GM19463 (cell line): ENCODE data around the gene FN1.
A peak's percentile ranks its signal among the peaks of the same experiment; 100 is the strongest.

ENCODE experiments used
- ATAC-seq: cut with Tn5 transposase; IDR thresholded peaks from one replicate; pipeline ENCODE4 v1.9.1; 2021; ENCODE audit warnings: mild to moderate bottlenecking, moderate library complexity; ENCODE audit not compliant: unreplicated experiment

The FN1 gene

DNA sequence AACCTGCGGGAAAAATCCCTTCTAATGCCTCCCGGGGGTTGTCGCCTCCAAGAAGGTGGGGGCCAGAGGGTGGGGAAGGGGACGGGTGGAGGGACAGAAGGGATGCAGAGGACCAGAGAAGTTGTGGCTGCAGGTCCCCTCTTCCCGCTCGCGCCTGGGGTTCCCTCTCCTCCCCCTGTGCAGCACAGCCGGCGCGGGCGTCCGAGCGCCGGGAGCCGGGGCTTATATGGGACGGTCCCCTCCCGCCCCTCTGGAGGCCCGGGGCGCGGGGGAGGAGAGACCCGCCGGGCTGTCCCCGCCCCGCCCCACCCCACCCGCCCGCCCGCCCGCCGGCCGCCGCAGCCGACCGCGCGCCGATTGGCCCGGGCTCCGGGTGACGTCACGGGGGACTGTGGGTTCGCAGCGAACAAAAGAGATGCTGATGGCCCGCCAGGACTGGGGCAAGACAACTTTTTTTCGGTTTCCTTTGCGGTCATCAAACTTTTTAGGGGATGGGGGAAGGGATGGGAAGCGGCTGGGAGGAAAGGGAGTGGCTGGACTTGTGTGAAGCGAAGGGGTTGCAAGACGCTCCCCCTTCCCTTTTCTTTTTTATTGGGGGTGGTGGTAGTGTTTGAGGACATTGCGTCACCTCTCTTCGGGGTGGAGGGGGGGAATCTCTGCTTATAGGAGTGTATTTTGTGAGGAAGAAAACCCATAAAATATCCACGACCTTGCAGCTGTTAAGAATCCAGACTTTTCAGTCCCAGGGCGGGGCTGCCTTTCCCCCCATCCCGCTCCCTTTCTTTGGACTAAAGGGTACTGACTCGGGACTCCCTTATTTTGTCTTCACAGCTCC lies at the start of gene FN1:
TSS of gene FN1 (minus strand) at position 199 of the 835 bp plus-strand sequence. CDS start 266 bp downstream, outside the sequence.
- ATAC-seq = peak; percentile 82

DNA sequence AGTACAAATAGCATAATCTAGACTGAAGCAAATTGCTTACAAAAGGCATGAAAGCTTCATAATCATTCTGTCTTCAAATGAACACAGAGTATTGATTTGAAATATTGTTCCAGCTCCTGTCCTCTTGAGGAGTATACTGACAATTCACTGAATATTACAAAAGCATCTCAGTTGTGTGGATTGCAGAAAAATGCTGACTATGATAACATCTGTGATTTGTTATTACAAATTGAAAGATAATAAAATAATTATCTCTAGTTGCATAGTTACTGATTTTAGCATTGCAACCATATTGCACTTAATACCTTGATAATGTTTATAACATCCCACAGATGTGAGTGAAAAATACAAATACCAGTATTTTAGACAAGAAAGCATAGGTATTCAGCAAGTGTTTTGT lies 49.2 kb upstream of the FN1 start:
- ATAC-seq = no peak

DNA sequence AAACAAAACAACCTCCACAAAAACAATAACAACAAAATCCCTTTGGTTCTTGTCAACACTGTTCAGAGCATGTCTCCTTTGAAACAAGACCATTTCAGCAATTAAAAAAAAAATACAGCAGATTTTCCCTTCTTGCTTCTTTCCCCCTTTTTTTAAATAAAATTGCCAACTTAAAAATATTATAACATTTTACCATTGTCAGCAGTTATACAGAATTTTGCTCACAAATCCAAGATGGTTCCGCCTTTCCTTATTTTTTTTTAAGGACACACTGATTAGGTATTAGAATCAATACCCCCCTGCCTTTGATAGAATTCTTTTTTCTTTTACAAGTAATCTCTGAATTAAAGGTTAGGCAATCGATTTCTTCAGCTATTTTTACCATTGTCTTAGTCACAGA lies 48.7 kb upstream of the FN1 start:
- ATAC-seq = no peak

DNA sequence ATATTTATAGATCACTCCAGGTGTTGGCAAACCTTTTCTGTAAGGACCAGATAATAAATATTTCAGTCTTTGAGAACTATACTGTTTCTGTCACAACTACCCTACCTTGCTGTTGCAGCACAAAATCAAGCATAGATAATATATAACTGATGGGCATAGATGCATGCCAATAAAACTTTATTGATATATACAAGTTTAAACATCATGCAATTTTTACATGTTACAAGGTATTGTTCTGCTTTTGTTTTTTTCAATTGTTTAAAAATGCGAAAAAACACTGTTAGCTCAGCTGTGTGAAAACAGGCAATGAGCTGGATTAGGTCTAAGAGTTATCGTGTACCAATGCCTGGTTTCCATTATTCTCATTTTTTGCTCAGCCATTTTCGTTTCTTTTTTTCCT lies 47.6 kb upstream of the FN1 start:
- ATAC-seq = no peak

DNA sequence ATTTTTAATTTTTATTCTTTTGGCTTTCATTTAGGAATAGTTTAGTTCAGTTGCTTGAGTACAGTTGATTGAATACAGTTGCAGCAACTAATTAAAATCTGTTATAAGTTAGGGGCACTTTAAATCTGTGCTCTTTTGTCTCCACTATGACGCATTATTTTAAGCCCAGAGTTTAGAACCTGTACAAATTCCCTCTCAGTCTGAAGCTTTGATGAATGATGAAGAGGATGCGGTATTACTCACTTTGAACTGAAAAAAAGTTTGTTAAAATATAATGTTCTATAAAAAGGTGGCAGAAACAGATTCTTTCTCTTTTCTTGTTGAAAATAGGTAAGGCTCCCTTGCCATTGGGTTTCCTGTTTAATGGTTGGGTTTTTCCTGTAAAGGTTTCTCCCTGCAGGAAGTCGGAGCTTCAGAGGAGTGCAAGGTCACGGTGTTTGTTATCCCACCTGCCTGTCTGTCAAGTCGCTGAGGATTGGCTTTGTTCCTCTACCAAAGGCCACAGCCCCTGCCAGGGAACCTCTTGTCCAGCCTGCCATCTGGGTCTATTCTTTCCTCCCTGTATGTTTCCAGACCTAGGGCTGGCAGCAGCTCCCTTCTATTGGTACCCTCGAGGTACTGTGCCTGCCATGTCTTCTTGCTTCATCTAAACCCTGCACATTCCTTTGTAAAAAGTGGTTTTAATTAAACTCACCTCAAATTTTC lies 43.8 kb upstream of the FN1 start:
- ATAC-seq = no peak

DNA sequence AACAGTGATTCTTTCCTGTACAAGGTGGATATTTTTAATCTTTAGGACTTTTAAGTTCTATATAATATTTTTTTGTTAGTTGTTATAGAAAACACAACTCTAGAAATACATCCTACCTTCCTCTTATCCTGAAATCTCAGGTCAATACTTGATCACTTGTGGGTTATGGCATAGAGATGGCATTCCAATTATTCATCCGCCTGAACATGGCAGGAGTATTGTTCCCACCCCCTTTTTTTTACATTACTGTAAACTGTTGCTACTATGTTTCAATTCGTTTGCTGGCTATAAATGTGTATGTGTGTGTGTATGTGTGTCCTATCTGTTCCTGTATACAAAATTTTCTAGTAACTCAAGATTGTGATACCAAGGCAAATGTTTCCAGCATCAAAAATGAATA lies 43.3 kb upstream of the FN1 start:
- ATAC-seq = no peak

DNA sequence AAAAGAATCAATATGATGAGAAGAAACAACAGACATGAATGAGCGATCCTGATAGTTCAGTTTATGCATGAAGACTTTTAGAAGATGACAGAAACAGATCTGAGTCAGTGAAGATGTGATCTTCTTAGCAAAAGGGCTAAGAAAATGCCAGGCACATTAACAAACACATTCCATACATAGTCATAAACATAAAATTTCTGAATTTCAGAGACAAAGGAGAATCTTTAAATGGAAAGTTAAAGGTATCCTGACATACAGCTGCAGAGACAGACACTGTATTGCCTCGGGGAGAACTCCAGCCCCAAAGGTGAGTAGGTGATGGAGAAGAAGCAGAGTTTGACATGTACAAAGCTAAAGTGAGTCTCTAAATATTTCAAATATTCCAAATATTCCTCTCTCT lies 40.6 kb upstream of the FN1 start:
- ATAC-seq = no peak

DNA sequence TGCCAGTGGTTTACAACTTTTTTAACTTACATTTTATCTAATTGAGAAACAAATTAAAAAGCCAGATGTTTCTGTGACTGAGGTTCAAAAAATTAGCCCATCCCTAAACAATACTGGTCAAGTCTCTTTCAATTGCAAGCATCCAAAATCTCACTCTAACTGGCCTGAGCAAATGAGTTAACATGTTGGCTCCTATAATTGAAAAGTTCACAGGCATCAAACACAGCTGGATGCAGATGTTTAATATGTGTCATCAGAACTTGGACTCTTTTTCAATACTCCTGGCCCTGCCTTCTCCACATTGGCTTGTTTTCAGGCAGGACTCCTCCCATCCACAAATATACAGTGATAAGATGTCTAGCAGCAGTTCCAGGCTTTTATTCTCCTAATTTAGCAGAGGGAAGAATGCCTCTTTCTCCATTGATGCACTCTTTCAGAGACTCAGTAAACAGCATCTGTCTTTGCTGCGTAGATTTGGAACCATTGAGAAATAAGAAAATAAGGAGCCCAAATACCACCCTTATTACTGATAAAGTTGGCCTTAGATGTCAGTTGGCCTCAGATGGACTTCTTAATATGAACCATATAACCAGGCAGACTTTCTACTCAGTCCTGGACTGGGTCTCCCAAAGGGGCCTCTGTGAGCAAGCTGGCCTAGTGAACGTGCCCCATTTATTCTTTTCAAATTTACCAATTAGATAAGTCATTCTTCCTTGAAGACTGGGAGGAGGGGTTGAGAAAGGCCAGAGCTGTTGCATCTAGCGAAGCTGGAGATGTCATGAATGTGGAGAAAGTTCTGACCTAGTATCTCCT lies 30.4 kb upstream of the FN1 start:
- no peak for ATAC-seq

DNA sequence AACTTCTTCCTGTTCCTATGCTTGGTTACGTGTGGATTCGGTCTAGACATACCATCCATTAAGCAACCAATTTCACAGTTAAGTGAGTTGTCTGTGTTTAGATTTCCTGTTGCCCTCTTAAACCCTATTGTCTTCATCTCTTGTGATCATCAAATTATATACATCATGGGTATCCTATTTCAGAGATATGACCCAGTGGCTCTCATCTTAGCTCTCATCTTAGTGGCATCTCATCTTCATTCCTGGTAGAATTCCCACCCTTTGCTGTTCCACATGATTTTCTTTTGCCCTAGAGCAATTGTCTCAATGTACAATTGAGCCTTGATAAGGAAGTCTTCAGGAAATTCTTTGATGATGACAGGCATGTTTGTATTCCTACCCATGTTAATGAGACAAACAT lies 29.4 kb upstream of the FN1 start:
- no peak for ATAC-seq

DNA sequence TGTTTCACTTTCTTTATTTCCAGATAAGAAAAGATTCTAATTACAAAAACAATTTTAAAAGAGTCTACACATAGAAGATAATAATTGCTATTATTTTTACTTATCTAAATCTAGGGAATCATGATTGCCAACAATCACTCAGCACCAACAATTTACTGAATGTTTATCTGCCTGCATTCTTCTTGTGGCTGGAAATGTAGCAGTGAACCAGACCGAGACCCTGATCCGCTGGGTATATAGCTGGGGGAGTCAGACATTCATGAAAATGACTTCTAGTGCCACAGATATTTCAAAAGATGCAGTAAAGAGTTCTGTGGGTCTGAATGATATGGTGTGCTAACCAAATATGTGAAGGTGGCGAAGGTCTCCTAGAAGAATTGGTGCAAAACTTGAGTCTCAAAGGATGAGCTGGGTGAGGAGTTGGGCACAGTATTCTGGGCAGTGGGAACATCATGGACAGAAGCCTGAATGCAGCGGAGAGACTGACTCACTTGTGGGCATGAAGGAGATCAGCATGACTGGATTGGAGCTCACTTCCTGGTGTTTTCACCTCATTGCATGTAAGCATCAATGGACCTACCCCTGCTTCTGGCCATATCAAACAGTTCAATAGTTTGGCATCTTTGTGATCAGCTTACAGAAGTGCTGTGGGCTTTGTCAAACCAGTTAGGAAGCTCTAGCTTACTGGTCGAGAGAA lies 26.1 kb upstream of the FN1 start:
- no peak for ATAC-seq

DNA sequence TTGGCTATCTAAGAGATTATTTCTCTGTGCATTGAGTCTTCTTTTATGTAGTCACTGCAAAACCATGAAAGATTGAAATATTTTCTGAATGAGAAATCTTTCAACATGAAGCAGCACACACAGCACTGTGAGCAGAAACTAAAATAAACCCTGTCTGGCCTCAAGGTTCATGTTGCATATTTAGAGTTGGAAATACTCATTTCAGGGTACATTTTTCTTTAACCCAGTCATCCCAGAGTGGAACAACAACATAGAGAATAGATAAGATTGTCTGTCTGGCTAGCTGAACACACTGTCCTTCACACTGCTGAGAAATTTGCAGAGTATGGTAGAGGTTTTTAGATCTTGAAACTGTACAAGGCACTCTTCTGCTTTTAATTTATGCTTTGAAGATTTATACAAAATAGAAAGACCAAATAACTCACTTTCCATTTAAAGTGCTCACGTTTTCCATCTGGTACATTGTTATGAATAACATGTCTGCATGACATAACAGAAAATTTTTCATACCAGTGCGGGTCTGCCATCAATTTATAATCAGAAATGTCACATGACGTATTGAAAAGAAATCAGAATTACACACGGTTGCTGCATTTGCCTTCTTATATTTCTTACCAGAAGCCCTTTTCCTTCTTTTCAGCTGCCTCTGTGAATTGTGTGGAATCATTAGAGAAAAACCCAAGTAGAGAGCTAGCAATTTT lies 25.0 kb upstream of the FN1 start:
- no peak for ATAC-seq

DNA sequence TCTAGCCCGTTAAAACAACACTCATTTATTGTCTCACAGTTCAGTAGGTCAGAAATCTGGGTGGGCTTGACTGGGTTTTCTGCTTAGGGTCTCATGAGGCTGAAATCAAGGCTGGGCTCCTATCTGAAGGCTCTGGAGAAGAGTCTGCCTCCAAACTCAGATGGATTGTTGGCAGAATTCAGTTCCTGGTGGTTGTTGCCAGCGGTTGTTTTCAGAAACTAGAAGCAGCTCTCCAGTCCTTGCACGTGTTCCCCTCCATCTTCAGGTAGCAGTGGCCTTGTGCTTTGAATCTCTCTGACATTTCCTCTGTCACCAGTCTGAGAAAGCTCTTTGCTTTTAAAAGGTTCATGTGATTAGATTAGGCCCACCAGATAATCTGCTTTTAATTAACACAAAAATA lies 20.1 kb upstream of the FN1 start:
- ATAC-seq = no peak

DNA sequence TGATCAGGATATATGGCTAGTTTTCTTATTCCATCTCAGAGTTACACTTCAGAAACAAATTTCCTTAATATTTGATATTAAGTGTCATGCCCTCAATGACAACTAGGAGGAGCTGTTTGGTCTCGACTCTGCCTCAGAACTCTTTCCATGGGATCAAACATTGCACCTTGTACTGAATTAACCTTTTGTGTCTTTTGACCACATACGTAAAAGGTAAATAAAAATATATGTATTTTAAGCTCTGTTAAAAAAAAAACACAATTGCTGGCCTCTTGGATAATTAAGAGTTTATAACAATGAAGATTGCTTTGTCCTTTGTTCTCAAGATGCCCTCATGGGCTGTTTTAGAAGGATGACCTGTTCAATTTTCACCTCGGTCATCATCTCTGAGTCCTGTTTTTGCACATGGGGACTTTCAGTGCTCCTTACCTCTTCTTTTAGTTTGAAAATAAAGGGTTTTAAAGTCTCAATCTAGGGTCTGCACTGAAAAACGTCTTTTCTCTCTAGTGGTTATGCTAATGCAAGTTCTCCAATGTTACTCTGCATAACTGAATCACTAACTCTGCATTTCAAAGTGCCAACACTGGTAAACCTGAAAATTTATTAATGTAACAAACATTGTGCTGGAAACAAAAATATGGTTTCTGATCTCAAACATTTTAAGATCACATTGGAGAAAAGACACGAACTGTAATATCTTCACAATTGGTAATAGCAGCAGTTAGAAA lies 18.8 kb upstream of the FN1 start:
- ATAC-seq = peak; percentile 50

DNA sequence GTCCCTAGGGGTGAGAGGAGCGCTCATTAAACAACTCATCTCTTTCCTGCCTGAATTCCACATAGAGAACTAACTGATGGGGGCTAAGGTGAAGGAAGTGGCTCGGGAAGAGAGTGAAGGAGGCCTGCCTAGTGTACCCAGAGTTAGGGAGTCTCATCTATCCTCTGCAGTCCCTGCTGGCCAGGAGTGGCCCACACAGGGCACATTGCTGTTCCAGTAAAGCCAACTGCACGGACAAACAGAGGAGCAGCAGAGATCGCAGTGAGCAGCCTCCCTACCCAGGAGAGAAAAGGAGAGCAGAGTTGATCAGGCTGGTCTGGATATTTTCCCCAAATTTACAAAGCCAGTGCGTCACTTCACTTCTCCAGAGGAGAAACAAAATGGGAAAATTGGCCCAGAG lies 16.9 kb upstream of the FN1 start:
- ATAC-seq = no peak

DNA sequence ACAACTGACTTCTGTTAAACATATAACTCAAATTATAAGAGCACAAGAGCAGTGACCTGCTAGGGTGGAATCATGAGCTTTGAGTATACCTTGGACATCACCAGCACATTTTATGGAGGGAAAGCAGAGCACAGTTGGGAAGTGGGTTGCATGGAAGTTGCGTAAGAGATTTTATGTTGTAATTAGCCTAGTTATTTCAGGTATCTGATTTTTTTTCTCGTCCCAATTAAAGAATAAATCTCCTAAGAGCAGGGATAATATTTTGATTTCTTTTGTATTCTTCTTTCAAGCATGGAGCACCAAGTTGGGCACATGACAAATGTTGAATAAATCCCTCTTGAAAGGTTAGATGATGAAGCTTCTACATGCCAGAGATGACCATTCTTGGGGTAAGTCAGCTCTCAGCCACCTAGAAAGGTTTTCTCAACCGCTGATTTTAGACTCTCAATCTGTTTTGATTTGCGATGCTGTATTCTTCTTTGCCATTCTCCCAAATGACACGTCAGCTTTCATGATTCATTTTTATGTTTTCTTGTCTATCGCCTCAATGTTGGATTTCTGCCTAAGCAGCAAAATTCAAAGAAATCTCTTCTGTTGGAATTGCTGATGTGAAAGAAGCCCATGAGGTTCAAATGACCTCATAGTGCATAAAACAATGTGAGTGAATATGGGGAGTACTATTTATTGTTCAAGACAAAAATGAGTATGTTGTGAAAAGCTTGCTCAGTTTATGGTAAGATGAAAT lies 15.3 kb upstream of the FN1 start:
- no peak for ATAC-seq

DNA sequence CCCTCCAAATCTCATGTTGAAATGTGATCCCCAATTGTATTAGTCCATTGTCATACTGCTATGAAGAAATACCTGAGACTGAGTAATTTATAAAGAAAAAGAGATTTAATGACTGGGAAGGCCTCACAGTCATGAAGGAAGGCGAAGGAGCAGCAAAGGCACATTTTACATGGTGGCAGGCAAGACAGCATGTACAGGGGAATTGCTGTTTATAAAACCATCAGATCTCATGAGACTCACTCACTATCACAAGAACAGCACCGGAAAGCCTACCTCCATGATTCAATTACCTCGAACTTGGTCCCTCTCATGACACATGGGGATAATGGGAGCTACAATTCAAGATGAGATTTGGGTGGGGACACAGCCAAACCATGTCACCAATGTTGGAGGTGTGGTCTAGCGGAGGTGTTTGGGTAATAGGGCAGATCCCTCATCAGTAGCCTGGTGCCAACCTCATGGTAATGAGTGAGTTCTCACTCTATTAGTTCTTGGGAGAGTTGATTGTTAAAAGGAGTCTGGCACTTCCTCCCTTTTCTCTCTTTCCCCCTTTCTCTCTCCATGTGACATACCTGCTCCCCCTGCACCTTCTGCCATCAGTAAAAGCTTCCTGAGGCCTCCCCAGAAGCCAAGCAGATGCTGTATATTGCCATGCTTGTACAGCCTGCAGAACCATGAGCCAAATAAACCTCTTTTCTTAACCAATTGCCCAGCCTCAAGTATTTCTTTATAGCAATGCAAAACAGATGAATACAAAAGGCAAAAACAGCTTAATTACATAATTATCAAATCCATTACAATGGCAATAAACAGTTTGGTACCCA lies 14.5 kb upstream of the FN1 start:
- no peak for ATAC-seq

DNA sequence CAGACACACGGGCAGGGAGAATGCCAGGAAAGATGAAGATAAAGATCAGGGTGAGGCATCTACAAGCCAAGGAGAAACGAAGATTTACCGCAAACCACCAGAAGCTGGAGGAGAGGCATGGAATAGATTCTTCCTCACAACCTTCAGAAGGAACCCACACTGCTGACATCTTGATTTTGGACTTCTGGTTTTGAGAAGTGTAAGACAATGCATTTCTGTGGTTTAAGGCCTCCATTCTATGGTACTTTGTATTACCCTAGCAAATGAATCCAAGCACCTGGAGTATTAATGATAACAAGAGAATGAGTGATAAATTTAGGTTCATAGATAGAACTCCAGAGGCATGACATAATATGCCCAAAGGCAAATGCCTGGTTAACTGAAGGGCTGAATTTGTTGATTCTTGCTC lies 11.8 kb upstream of the FN1 start:
- no peak for ATAC-seq

DNA sequence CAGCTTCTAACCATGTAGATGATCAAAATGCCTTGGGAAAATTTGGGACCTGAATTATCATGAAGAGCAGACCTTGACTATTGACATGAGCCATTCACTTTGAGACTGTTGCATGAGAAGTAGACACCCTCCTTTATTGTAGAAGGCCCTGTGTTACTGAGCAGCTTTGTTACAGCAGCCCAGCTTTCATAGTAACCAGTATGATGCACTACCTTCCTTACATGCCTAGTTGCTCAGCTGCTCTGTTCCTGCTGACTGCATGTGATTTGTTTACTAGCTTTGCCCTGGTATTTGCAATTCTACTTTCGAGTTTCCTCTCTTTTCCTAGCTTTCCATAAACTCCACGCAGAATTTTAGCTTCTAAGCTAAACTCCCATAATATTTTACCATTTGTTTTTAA lies 11.2 kb upstream of the FN1 start:
- ATAC-seq = no peak
